K562 (cell line): ENCODE results near the gene B4GALT5. TPM values are rescaled to one million over a fixed set of nuclear protein-coding genes. Genes with fewer than 3 reads are reported as not detected.

Experiments
- ATAC-seq: fragments of 200-7000 bp; cut with Tn5 transposase; 3 replicates; pipeline ENCODE4 v1.9.1; 2020; ENCODE audit warnings: moderate library complexity
- BruUV-seq: library from RNA; stranded (reverse); fragments of 400-500 nt; replicated peaks from 2 replicates; lab custom pipeline; 2021; lab: Mats Ljungman, UMichigan
- CTCF ChIA-PET: fragments of 300-600 bp; formaldehyde crosslinking; extraction: SDS; loops from one replicate; lab custom pipeline; 2021; ENCODE audit warnings: low intra/inter-chr PET ratio; lab: Yijun Ruan, JAX
- POLR2A ChIA-PET: fragments of 300-600, 350-650 bp; sonication (Branson Sonifier 250); formaldehyde crosslinking; extraction: SDS; loops from one replicate; lab custom pipeline; 2021; ENCODE audit warnings: antibody characterized with exemption, inconsistent platforms; lab: Yijun Ruan, JAX
- DNase-seq, 4 experiments: peaks; one replicate each; pipeline versions ENCODE4 v3.0.0 to v3.0.0-alpha.2; 2011 to 2018; ENCODE audit warnings: low spot score in 3 of 4, mixed read lengths in 3 of 4; ENCODE audit errors: extremely low read depth in 1 of 4
- FAIRE-seq: peaks from 2 replicates; lab custom pipeline; 2011; peaks lifted over from hg19 to GRCh38; lab: Jason Lieb, UNC
- H2AFZ ChIP-seq: 2 replicates; pipeline ENCODE4 v1.6.0; 2011; ENCODE audit warnings: low read depth, low read length, control low read depth, inconsistent platforms
- H3K27ac ChIP-seq: fragments of 200-600 bp; 3 replicates; pipeline ENCODE4 v1.8.0; 2011; ENCODE audit warnings: low read depth, mild to moderate bottlenecking, control low read depth, inconsistent platforms, low read length, moderate library complexity, mixed read lengths; ENCODE audit errors: extremely low read depth
- H3K27me3 ChIP-seq, 2 experiments: fragments of 300-600 bp in 1 of 2; 2 replicates in 1 of 2; 3 replicates in 1 of 2; pipeline versions ENCODE4 v1.6.0 to v1.8.0; 2011; ENCODE audit warnings: inconsistent platforms in 2 of 2, low read length in 2 of 2, mild to moderate bottlenecking in 1 of 2, mixed read lengths in 1 of 2, moderate library complexity in 1 of 2; ENCODE audit not compliant: control insufficient read depth in 2 of 2, insufficient read depth in 2 of 2
- H3K36me3 ChIP-seq: fragments of 300-600 bp; 3 replicates; pipeline ENCODE4 v1.8.0; 2011; ENCODE audit warnings: mild to moderate bottlenecking, low read length, inconsistent platforms; ENCODE audit not compliant: control insufficient read depth, insufficient read depth
- H3K4me1 ChIP-seq, 2 experiments: fragments of 200-600 bp in 1 of 2; replicated peaks in 1 of 2; 2 replicates in 1 of 2; 3 replicates in 1 of 2; pipeline versions ENCODE4 v1.5.1 to v1.8.0; 2011; ENCODE audit warnings: inconsistent platforms in 2 of 2, low read length in 2 of 2, mild to moderate bottlenecking in 1 of 2, mixed read lengths in 1 of 2, moderate library complexity in 1 of 2; ENCODE audit not compliant: control insufficient read depth in 2 of 2, insufficient read depth in 2 of 2
- H3K4me2 ChIP-seq: 2 replicates; pipeline ENCODE4 v1.6.1; 2011; ENCODE audit warnings: low read length, control low read depth, inconsistent platforms, mixed read lengths; ENCODE audit not compliant: insufficient read depth
- H3K4me3 ChIP-seq: fragments of 200-600 bp; sonication (generic), shearing (Covaris generic); 2 replicates; pipeline ENCODE4 v1.5.1; 2016; ENCODE audit warnings: control low read depth, inconsistent platforms
- H3K79me2 ChIP-seq: fragments of 200-600 bp; 3 replicates; pipeline ENCODE4 v1.8.0; 2011; ENCODE audit warnings: low read length, inconsistent platforms; ENCODE audit not compliant: control insufficient read depth, insufficient read depth
- H3K9ac ChIP-seq, 2 experiments: 2 replicates each; pipeline versions ENCODE4 v1.6.0 to v1.6.1; 2011; ENCODE audit warnings: low read depth in 2 of 2, low read length in 2 of 2, control low read depth in 1 of 2, inconsistent platforms in 1 of 2, mild to moderate bottlenecking in 1 of 2, mixed read lengths in 1 of 2; ENCODE audit not compliant: insufficient read depth in 1 of 2
- H3K9me1 ChIP-seq: one replicate; pipeline ENCODE4 v1.6.0; 2011; ENCODE audit warnings: inconsistent platforms, mild to moderate bottlenecking, low read length, moderate library complexity; ENCODE audit not compliant: control insufficient read depth, insufficient read depth
- H3K9me3 ChIP-seq: replicated peaks from 2 replicates; pipeline ENCODE4 v1.5.1; 2011; ENCODE audit warnings: low read depth, low read length, inconsistent platforms; ENCODE audit not compliant: control insufficient read depth, insufficient read depth
- H4K20me1 ChIP-seq: replicated peaks from 2 replicates; pipeline ENCODE4 v1.6.1; 2011; ENCODE audit warnings: low read length, inconsistent platforms, mixed read lengths; ENCODE audit not compliant: control insufficient read depth, insufficient read depth
- ATF3 ChIP-seq, 2 experiments: fragments of 450-650 bp in 1 of 2; sonication (generic) in 1 of 2; formaldehyde crosslinking in 1 of 2; IDR thresholded peaks in 1 of 2; conservative IDR thresholded peaks in 1 of 2; 2 replicates each; pipeline versions ENCODE4 v1.6.1 to v1.8.1; 2016 to 2023; ENCODE audit warnings: mild to moderate bottlenecking in 2 of 2, moderate library complexity in 2 of 2, inconsistent platforms in 1 of 2, missing genetic modification reagents in 1 of 2
- CEBPB ChIP-seq: fragments of 450-650 bp; IDR thresholded peaks from 2 replicates; pipeline ENCODE4 v1.6.1; 2016; ENCODE audit warnings: missing genetic modification characterization, missing compliant biosample characterization
- CEBPG ChIP-seq, 3 experiments: fragments of 200-800 bp in 1 of 3; sonication (Bioruptor generic) in 1 of 3; sonication (generic) in 1 of 3; formaldehyde crosslinking in 1 of 3; IDR thresholded peaks in 2 of 3; conservative IDR thresholded peaks in 1 of 3; 2 replicates each; pipeline versions ENCODE4 v1.6.1 to v1.8.0; 2016 to 2022; ENCODE audit warnings: missing compliant biosample characterization in 2 of 3, missing genetic modification characterization in 2 of 3, mild to moderate bottlenecking in 1 of 3, missing genetic modification reagents in 1 of 3
- HDAC3 ChIP-seq: fragments of 450-650 bp; IDR thresholded peaks from 2 replicates; pipeline ENCODE4 v1.6.1; 2018; ENCODE audit warnings: borderline replicate concordance, mild to moderate bottlenecking, moderate library complexity; ENCODE audit not compliant: partially characterized antibody
- MECOM ChIP-seq: fragments of 250-450 bp; sonication (Bioruptor Pico); IDR thresholded peaks from 2 replicates; pipeline ENCODE4 v1.8.0; 2022; ENCODE audit warnings: inconsistent platforms
- NCOA4 ChIP-seq: fragments of 450-650 bp; IDR thresholded peaks from 2 replicates; pipeline ENCODE4 v1.6.1; 2018; ENCODE audit warnings: mild to moderate bottlenecking; ENCODE audit not compliant: partially characterized antibody
- PRDM10 ChIP-seq: fragments of 450-650 bp; IDR thresholded peaks from 2 replicates; pipeline ENCODE4 v1.6.1; 2018; ENCODE audit not compliant: partially characterized antibody
- ZBTB34 ChIP-seq: fragments of 250-450 bp; sonication (Bioruptor Pico); IDR thresholded peaks from 2 replicates; pipeline ENCODE4 v1.8.0; 2021; ENCODE audit warnings: mild to moderate bottlenecking, moderate library complexity
- ZNF121 ChIP-seq: sonication (generic); formaldehyde crosslinking; conservative IDR thresholded peaks from 2 replicates; pipeline ENCODE4 v1.8.0; 2022; ENCODE audit warnings: missing genetic modification reagents
- WGBS: fragments of 100-300 bp; shearing (Covaris generic); methylation state at CpG from one replicate; pipeline ENCODE4 v1.1.6; 2016; ENCODE audit warnings: low coverage, mixed read lengths; ENCODE audit not compliant: insufficient coverage; ENCODE audit errors: missing lambda C conversion rate; 5-methylcytosine and 5-hydroxymethylcytosine counted together
- in situ Hi-C: fragments of 300-500 bp; cut with MboI; formaldehyde crosslinking; loops from 4 replicates; pipeline ENCODE4 v1.15.0; 2018; ENCODE audit warnings: inconsistent platforms, mixed read lengths
- intact Hi-C: fragments of 100-400 bp; cut with micrococcal nuclease; formaldehyde crosslinking; loops from 2 replicates; pipeline ENCODE4 v1.14.2; 2022
- polyA plus RNA-seq, 8 experiments: library from polyadenylated mRNA; depleted of rRNA in 4 of 8; stranded (reverse) in 5 of 8; unstranded in 3 of 8; fragments of >200 nt; fragmentation: Nextera tagmentation in 2 of 8; fragmentation: Illumina TruSeq in 1 of 8; extraction: Ambion mirVana in 2 of 8; extraction: Trizol in 1 of 8; gene quantifications; 2 replicates each; pipeline versions ENCODE4 v1.2.1 to v1.2.3, GENCODE V29; 2011 to 2014; ENCODE audit warnings: inconsistent platforms in 1 of 8, missing spikeins in 1 of 8
- total RNA-seq, 7 experiments: library from RNA; depleted of rRNA in 6 of 7; stranded (reverse); fragments of >200 nt in 6 of 7; fragmentation: Illumina TruSeq in 2 of 7; extraction: Trizol in 2 of 7; gene quantifications; 2 replicates each; pipeline versions ENCODE4 v1.2.1 to v1.2.3, GENCODE V29; 2011 to 2021; ENCODE audit warnings: low replicate concordance in 1 of 7

B4GALT5 gene
- total and polyA plus RNA-seq, 9 of the 15 experiments (the other 6 are each of a cell fraction or from before 2014, with no cell fraction given): 8.5 to 32.6 (median 23.4) TPM

- no peak for TF ChIP-seq PRDM10
- TF ChIP-seq MECOM (CRISPR knock-in tag): no peak
Measured at GRCh38 chr20:49682278-49682677, 31.4 kb downstream of the B4GALT5 start (continued).

GRCh38 chr20:49681850-49682216 lies 31.8 kb downstream of the B4GALT5 start:
- TF ChIP-seq CEBPG (CRISPR knock-in tag; IDR thresholded peaks at IDR 0.05): 0 out of 2 replicates have a peak, but pooled peaks have one; percentile 35
- no peak for TF ChIP-seq CEBPG (tag; conservative IDR thresholded peaks at IDR 0.05 in 1 of 2, IDR thresholded peaks at IDR 0.05 in 1 of 2)
- peak; percentile 39 for TF ChIP-seq CEBPB
- TF ChIP-seq ZNF121 (CRISPR knock-in tag): peak; percentile 68
- TF ChIP-seq NCOA4: no peak
- no peak for TF ChIP-seq ZBTB34 (CRISPR knock-in tag)
- TF ChIP-seq HDAC3: no peak
- TF ChIP-seq ATF3 (IDR thresholded peaks at IDR 0.05): peak; percentile 48
- TF ChIP-seq ATF3 (CRISPR knock-in tag; conservative IDR thresholded peaks at IDR 0.05): no peak
- ChIA-PET CTCF (no interaction called here), POLR2A (interaction anchor here (0.6 to 3.1 kb wide), 3 partner anchors 9 to 13 kb away, joined by 3 to 13 read pairs (median 3); no protein-coding TSS in a partner anchor)
- BruUV-seq: no TSS peak
- Histone ChIP-seq H3K4me2 (no peak overlapping the region), H3K9me1 (no peaks in the 10 kb centered on the region), H3K27ac (0 out of 3 replicates have a peak overlapping the region, but pooled peaks have one; percentile 34), H3K4me1 (peaks cover 20 to 55% of the 10 kb centered on the region in 2 experiments), H3K79me2 (peaks cover 95% of the 10 kb centered on the region), H4K20me1 (peaks cover 3% of the 10 kb centered on the region; the same call in 1 of the 2 replicates), H3K4me3 (no peak overlapping the region), H3K9ac (no peak overlapping the region), H2AFZ (no peak overlapping the region), H3K36me3 (peaks cover 8% of the 10 kb centered on the region), H3K9me3 (no peaks in the 10 kb centered on the region), H3K27me3 (no peaks in the 10 kb centered on the region)
- 96% methylated on average over 3 of the region's 3 CpGs for WGBS
- DNase-seq (no peak), FAIRE-seq (no peak), ATAC-seq (no peak)
- intact Hi-C loops (no loop called here), in situ Hi-C loops (no loop called here)
